Activated CD4-positive, alpha-beta T cell treated with anti-CD3 and anti-CD28 coated beads, Interleukin-2, amount 10 ng/mL, durations not matched to agents 7 days and 5 days (primary cell): ENCODE results near the gene MPV17. TPM values are rescaled to one million over a fixed set of nuclear protein-coding genes. Genes with fewer than 3 reads are reported as not detected.
"Not testable (repeated sequence)": the region's sequence is repeated elsewhere in the genome, so short reads cannot be mapped to it uniquely, and the experiment has no call there.

Experiments
- CTCF ChIA-PET: fragments of 350-600 bp; sonication (Branson Sonifier 250); formaldehyde crosslinking; loops from one replicate; lab custom pipeline; 2021; ENCODE audit warnings: antibody characterized with exemption; lab: Charles Lee
- POLR2A ChIA-PET: fragments of 350-600 bp; sonication (Branson Sonifier 250); formaldehyde crosslinking; loops from one replicate; lab custom pipeline; 2021; ENCODE audit warnings: antibody characterized with exemption; lab: Charles Lee
- DNase-seq: peaks from one replicate; pipeline ENCODE4 v3.0.0-alpha.2; 2020
- H3K27ac Mint-ChIP-seq: one replicate; pipeline ENCODE4 v1.8.0; 2021; ENCODE audit warnings: mild to moderate bottlenecking, moderate library complexity, mixed read lengths
- H3K27me3 Mint-ChIP-seq: one replicate; pipeline ENCODE4 v1.8.0; 2021; ENCODE audit warnings: mixed read lengths
- H3K36me3 Mint-ChIP-seq: one replicate; pipeline ENCODE4 v1.8.0; 2021; ENCODE audit warnings: low read depth, mixed read lengths
- H3K4me1 Mint-ChIP-seq: one replicate; pipeline ENCODE4 v1.8.0; 2021; ENCODE audit warnings: mixed read lengths
- H3K4me3 Mint-ChIP-seq: one replicate; pipeline ENCODE4 v1.8.0; 2021; ENCODE audit warnings: mild to moderate bottlenecking, moderate library complexity, mixed read lengths
- H3K9me3 Mint-ChIP-seq: one replicate; pipeline ENCODE4 v1.8.0; 2021; ENCODE audit warnings: mixed read lengths
- total RNA-seq, 2 experiments: library from RNA; stranded (reverse); gene quantifications; one replicate each; pipeline ENCODE4 v1.2.3, GENCODE V29; 2021

MPV17 gene
- total RNA-seq, 2 experiments from 2014 or later = 80.8 to 83.6 TPM

DNA sequence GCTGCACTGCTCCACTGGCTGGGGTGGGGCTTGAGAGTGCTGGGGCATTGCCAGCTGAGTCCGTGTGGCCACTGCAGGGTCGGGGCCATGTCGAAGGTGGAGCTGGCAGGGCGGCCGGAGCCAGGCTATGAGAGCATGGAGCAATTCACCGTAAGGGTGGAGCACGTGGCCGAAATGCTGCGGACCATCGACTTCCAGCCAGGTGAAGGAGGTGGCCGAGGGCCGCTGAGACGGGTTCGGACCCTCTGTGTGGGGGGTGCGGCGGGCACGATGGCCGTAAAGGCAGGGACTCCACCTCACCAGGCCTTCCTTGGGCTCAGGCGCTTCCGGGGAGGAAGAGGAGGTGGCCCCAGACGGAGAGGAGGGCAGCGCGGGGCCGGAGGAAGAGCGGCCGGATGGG is 16.8 kb downstream of the MPV17 start:
- H3K9me3 Mint-ChIP-seq = no peaks in the 10 kb centered on the region
- peaks cover 10% of the 10 kb centered on the region for H3K4me1 Mint-ChIP-seq
- H3K27me3 Mint-ChIP-seq = peaks cover 24% of the 10 kb centered on the region
- DNase-seq = no peak
- H3K27ac Mint-ChIP-seq = no peak overlapping the region
- H3K4me3 Mint-ChIP-seq = no peak overlapping the region
- H3K36me3 Mint-ChIP-seq = peaks cover 8% of the 10 kb centered on the region
- ChIA-PET CTCF (no interaction called here), POLR2A (no interaction called here)

DNA sequence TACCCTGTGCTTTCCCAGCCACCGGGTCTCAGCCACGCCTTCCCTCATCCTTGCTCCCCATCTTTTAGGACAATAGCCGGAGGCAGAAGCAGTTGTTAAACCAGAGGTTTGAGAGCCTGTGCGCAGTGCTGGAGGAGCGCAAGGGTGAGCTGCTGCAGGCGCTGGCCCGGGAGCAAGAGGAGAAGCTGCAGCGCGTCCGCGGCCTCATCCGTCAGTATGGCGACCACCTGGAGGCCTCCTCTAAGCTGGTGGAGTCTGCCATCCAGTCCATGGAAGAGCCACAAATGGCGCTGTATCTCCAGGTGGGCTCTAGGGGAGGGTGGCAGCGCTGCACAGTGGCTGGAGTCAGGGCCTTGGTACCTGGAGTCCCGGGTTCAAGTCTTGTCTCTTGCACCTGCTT is 17.4 kb downstream of the MPV17 start:
- H3K4me3 Mint-ChIP-seq = no peak overlapping the region
- ChIA-PET CTCF (interaction anchor here (0.6 to 1.6 kb wide), 2 partner anchors 21 to 54 kb away, joined by 3 read pairs; no protein-coding TSS in a partner anchor), POLR2A (no interaction called here)
- peaks cover 10% of the 10 kb centered on the region for H3K4me1 Mint-ChIP-seq
- H3K27me3 Mint-ChIP-seq = peaks cover 24% of the 10 kb centered on the region
- no peak for DNase-seq
- H3K27ac Mint-ChIP-seq = no peak overlapping the region
- H3K36me3 Mint-ChIP-seq = peaks cover 8% of the 10 kb centered on the region
- no peaks in the 10 kb centered on the region for H3K9me3 Mint-ChIP-seq

DNA sequence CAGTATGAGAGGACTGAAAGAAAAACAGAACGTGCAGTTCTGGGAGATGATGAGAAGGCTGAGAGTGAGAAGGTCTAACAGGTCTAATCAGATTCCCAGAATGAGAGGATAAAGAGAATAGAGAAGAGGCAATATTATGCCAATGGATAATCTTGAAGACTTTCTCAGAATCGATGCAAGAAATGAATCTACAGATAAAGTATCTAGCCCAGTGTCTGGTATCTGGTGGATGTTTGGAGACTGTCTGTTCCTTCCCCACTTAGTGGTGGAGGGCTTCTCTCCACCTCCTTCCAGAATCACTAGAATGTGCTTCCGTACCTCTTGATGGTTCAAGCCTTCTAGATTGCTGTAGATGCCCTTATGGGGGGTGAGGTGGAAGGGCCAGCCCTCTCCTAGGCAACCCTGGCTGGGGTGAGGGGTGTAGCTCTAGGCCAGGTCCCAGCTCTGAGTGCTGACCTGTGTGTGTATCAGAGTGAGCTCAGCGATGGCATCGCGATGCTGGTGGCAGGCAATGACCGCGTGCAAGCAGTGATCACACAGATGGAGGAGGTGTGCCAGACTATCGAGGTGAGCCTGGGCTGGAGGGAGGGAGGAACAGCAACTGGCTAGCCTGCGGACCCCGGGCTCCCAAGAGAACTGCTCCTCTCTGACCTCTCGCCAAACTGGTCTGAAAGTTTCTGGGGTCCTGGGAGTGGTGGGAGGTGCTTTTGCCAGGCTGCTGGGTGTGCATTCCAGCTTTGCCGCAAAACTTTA is 18.2 kb downstream of the MPV17 start:
- POLR2A ChIA-PET = no interaction called here
- no peak overlapping the region for H3K27ac Mint-ChIP-seq
- no peaks in the 10 kb centered on the region for H3K9me3 Mint-ChIP-seq
- peaks cover 10% of the 10 kb centered on the region for H3K4me1 Mint-ChIP-seq
- CTCF ChIA-PET = interaction anchor here (0.6 to 2.9 kb wide), 5 partner anchors 9 to 207 kb away, joined by 3 to 13 read pairs (median 4); no protein-coding TSS in a partner anchor
- no peak for DNase-seq
- peaks cover 6% of the 10 kb centered on the region for H3K36me3 Mint-ChIP-seq
- no peak overlapping the region for H3K4me3 Mint-ChIP-seq
- H3K27me3 Mint-ChIP-seq = peaks cover 24% of the 10 kb centered on the region

DNA sequence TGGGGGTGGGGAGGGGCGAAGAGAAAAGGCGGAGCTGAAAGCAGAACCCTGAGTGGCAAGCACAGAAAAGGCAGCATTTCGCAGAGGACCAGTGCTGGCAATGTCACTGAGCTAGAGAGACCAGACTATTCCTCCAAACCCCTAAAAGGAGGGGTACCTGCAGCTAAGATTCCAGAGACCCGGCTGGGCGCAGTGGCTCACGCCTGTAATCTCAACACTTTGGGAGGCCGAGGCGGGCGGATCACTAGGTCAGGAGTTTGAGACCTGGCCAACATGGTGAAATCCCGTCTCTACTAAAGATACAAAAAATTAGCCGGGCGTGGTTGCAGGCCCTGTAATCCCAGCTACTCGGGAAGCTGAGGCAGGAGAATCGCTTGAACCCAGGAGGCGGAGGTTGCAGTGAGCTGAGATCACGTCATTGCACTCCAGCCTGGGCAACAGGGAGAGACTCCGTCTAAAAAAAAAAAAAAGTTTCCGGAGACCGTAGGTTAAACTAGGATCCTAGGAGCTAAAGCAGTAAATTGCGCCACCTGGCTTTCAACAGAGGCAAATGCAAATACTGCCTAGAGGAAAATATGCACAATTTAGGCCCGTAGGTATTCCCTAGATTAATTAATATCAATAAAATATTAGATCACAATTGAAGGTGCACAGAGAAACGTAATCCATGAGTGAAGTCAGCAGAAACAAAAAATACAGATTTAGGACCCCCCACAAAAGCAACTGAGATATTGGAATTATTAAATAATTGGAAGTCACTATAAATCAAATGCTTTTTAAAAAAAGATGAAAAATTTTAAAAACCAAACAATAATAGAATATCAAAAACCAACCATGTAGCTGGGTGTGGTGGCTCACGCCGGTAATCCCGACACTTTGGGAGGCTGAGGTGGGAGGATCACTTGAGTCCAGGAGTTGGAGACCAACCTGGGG is 19.5 kb downstream of the MPV17 start:
- Mint-ChIP-seq H3K27me3 (peaks cover 20% of the 10 kb centered on the region), H3K4me1 (peaks cover 10% of the 10 kb centered on the region), H3K27ac (peak overlapping the region; percentile 54), H3K36me3 (no peaks in the 10 kb centered on the region), H3K9me3 (no peaks in the 10 kb centered on the region), H3K4me3 (peak overlapping the region; percentile 64)
- ChIA-PET POLR2A (interaction anchor here (0.6 to 1.3 kb wide), 2 partner anchors 86 to 410 kb away, joined by 3 to 4 read pairs; partner anchors contain the start of gene CAD), CTCF (interaction anchor here (0.6 to 2.9 kb wide), 30 partner anchors 9 to 342 kb away, joined by 3 to 17 read pairs (median 5); partner anchors contain the start of genes MPV17 and SLC30A3)
- peak; percentile 71 for DNase-seq

DNA sequence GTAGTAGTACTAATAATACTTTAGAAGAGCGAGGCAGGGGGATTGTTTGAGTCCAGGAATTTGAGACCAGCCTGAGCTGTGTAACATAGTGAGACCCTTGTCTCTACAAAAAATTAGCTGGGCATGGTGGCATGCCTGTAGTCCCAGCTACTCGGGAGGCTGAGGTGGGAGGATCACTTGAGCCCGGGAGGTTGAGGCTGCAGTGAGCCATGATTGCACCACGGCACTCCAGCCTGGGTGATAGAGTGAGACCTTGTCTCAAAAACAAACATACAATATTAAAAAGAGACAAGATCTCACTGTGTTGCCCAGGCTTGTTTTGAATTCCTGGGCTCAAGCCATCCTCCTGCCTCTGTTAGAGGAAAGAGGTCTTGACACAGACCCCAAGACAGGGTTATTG is 22.3 kb downstream of the MPV17 start:
- POLR2A ChIA-PET, H3K4me1 Mint-ChIP-seq, H3K9me3 Mint-ChIP-seq, H3K4me3 Mint-ChIP-seq, H3K27ac Mint-ChIP-seq, DNase-seq, H3K36me3 Mint-ChIP-seq: not testable (repeated sequence)
- CTCF ChIA-PET = interaction anchor here (1.4 to 1.6 kb wide), 4 partner anchors 21 to 339 kb away, joined by 3 to 4 read pairs (median 4); no protein-coding TSS in a partner anchor
- H3K27me3 Mint-ChIP-seq = peaks cover 15% of the 10 kb centered on the region

DNA sequence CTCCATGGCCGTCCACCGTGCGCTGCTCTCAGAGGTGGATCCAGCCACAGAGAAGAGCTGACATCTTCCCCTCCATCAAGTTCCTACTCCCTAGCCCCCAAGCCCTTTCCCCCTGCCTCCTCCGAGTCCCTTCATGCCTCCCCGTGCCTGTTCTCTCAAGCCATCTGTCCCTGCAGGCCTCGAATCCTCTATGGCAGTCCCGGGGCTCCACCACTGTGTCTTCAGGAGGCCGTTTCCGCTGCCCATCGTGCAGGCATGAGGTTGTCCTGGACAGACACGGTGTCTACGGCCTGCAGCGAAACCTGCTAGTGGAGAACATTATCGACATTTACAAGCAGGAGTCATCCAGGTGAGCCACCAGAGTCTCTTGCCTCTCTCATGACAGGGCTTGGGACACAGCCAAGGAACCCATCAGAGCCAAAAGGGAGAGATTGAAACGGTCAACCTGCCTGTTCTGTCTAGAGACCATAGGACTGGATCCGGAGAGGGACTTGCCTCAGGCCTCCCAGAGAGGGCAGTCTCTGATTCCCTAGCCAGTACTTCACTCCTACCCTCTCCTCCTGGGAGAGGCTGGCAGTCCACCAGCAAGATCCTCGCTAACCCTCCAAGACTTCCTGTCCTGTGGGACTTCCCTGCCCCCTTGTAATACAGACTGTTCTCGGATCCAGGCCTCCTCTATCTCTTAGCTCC is 24.4 kb downstream of the MPV17 start:
- H3K27ac Mint-ChIP-seq = no peak overlapping the region
- no peak for DNase-seq
- ChIA-PET CTCF (interaction anchor here (0.7 to 2.2 kb wide), 3 partner anchors 10 to 212 kb away, joined by 3 to 6 read pairs (median 3); partner anchors contain the start of gene KHK), POLR2A (no interaction called here)
- peaks cover 4% of the 10 kb centered on the region for H3K27me3 Mint-ChIP-seq
- H3K4me1 Mint-ChIP-seq = peaks cover 6% of the 10 kb centered on the region
- no peak overlapping the region for H3K4me3 Mint-ChIP-seq
- no peaks in the 10 kb centered on the region for H3K36me3 Mint-ChIP-seq
- no peaks in the 10 kb centered on the region for H3K9me3 Mint-ChIP-seq

DNA sequence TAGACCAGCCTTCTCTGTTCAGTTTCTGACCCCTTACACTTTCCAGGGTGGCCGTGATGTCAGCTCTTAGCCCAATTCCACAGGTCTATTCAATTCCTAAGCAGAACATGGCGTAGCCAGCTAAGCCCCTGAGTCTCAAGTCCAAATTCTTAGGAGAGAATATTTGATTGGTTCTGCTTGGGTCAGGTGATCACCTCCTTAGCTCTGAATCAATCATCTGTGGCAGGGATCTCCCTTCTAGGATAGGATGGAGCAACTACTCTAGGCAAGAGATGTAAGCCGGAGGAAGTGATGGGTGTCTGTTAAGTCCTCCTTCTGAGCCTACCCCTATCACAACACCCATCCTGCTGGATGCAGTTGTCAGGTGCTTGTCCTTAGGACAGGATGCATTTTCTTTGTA is 25.7 kb downstream of the MPV17 start:
- no peak for DNase-seq
- ChIA-PET POLR2A (no interaction called here), CTCF (interaction anchor here (0.6 to 1.2 kb wide), 3 partner anchors 17 to 1388 kb away, joined by 4 to 5 read pairs (median 5); no protein-coding TSS in a partner anchor)
- no peaks in the 10 kb centered on the region for H3K36me3 Mint-ChIP-seq
- no peak overlapping the region for H3K4me3 Mint-ChIP-seq
- no peaks in the 10 kb centered on the region for H3K4me1 Mint-ChIP-seq
- no peak overlapping the region for H3K27ac Mint-ChIP-seq
- H3K9me3 Mint-ChIP-seq = no peaks in the 10 kb centered on the region
- peaks cover 15% of the 10 kb centered on the region for H3K27me3 Mint-ChIP-seq

DNA sequence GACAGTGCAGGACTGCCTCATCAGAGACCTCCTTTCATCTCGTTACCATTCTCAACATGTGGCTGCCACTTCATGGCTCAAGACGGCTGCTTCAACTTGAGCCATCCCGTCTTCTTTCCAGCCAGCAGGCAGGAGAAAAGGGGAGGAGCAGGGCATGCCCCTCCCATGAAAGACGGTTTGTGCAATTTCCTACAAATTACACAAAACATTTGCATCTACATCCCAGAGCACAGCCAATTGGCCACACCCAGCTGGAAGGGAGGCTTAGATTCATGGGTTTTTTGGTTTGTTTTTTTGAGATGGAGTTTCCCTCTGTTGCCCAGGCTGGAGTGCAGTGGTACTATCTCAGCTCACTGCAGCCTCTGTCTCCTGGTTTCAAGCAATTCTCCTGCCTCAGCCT is 26.4 kb downstream of the MPV17 start:
- Mint-ChIP-seq H3K27ac (no peak overlapping the region), H3K9me3 (no peaks in the 10 kb centered on the region)

DNA sequence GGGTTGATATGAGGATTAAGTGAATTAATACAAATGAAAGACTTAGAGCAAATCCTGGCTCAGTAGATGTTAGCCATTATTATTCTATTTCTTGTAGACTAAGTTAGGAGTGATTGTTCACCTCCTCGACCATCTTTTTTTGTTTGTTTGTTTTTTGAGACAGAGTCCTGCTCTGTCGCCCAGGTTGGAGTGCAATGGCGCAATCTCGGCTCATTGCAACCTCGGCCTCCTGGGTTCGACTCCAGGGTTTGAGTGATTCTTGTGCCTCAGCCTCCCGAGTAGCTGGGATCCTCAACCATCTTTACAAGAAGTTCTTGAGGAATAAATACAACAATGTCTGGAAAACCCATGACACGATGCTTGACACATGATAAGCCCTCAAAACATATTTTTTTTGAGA is 28.0 kb downstream of the MPV17 start:
- ChIA-PET POLR2A (no interaction called here), CTCF (interaction anchor here (0.6 to 1.8 kb wide), 2 partner anchors 11 to 1153 kb away, joined by 4 to 5 read pairs; no protein-coding TSS in a partner anchor)
- no peaks in the 10 kb centered on the region for H3K36me3 Mint-ChIP-seq
- peaks cover 21% of the 10 kb centered on the region for H3K27me3 Mint-ChIP-seq
- H3K4me1 Mint-ChIP-seq = no peaks in the 10 kb centered on the region
- DNase-seq = no peak
- no peak overlapping the region for H3K4me3 Mint-ChIP-seq
- H3K9me3 Mint-ChIP-seq = no peaks in the 10 kb centered on the region
- no peak overlapping the region for H3K27ac Mint-ChIP-seq

More for the DNA sequence above, 26.4 kb downstream of the MPV17 start:
- no peak overlapping the region for H3K4me3 Mint-ChIP-seq
- POLR2A ChIA-PET = no interaction called here
- CTCF ChIA-PET = interaction anchor here (1.0 to 1.2 kb wide), 3 partner anchors 13 to 33 kb away, joined by 3 to 5 read pairs (median 3); no protein-coding TSS in a partner anchor
- H3K36me3 Mint-ChIP-seq = no peaks in the 10 kb centered on the region
- H3K4me1 Mint-ChIP-seq = no peaks in the 10 kb centered on the region
- no peak for DNase-seq
- H3K27me3 Mint-ChIP-seq = peaks cover 20% of the 10 kb centered on the region

DNA sequence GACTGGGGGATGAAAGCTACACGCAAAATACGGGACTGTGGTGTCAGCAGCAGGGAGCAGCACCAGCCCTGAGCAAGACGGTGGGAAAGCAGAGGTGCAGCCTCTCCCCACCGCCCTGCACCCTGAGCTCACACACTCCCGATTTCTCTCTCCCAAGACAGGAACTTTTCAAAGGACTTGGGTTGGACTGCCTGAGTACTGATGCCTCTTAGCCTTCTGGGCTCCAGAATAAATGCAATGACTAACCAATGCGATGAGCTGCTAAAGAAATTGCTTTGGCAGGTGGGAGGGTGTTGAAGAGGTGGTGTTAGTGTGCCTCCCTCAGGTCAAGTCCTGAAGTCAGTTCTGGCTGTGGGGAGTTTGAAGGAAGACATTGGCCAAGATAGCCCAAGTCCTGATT is 31.0 kb downstream of the MPV17 start:
- POLR2A ChIA-PET = no interaction called here
- DNase-seq = no peak
- H3K4me3 Mint-ChIP-seq = no peak overlapping the region
- no peak overlapping the region for H3K27ac Mint-ChIP-seq
- no peaks in the 10 kb centered on the region for H3K4me1 Mint-ChIP-seq
- peaks cover 35% of the 10 kb centered on the region for H3K27me3 Mint-ChIP-seq
- CTCF ChIA-PET = interaction anchor here (0.7 to 3.3 kb wide), 3 partner anchors 11 to 20 kb away, joined by 3 to 12 read pairs (median 7); no protein-coding TSS in a partner anchor
- H3K36me3 Mint-ChIP-seq = no peaks in the 10 kb centered on the region
- H3K9me3 Mint-ChIP-seq = no peaks in the 10 kb centered on the region

DNA sequence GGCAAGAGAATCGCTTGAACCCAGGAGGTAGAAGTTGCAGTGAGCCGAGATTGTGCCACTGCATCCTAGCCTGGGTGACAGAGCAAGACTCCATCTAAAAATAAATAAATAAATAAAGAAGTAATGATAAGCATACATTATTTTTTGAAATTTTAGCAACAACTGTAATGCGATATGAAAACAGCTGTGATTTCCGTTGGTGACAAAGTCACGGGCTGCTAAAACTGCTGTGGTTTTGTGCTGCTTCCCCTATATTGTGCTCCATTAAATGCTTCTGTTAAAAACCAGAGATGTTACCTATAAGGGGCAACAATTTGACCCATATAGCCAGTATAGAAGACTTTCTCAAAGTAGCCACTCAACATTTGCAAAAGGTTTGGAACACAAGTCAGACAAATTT is 32.3 kb downstream of the MPV17 start:
- POLR2A ChIA-PET = no interaction called here
- H3K9me3 Mint-ChIP-seq = no peaks in the 10 kb centered on the region
- no peak overlapping the region for H3K27ac Mint-ChIP-seq
- no peaks in the 10 kb centered on the region for H3K4me1 Mint-ChIP-seq
- no peaks in the 10 kb centered on the region for H3K36me3 Mint-ChIP-seq
- no peak for DNase-seq
- CTCF ChIA-PET = no interaction called here
- H3K27me3 Mint-ChIP-seq = peaks cover 39% of the 10 kb centered on the region
- no peak overlapping the region for H3K4me3 Mint-ChIP-seq

DNA sequence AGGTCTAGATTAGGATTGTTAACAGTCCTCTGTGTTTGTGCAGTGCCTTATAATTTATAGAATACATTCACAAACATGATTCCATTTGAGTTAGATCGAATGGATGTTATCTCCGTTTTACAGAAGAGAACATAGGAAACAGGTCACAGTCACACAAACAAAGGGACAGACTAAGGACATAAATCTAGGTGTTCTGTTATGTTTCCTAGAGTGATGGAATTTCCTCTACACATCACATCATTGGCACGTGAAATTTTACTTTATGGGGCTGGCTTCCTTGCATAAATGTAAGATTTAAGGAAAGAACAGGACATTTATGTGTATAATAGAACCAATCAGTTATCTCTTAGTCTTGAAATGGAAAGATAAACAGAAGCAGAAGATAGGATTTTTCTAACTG is 34.3 kb downstream of the MPV17 start:
- Mint-ChIP-seq H3K9me3 (no peaks in the 10 kb centered on the region), H3K4me1 (no peaks in the 10 kb centered on the region), H3K27ac (no peak overlapping the region), H3K27me3 (peaks cover 42% of the 10 kb centered on the region), H3K36me3 (no peaks in the 10 kb centered on the region), H3K4me3 (no peak overlapping the region)
- no peak for DNase-seq
- CTCF ChIA-PET = interaction anchor here (1.1 kb wide), 2 partner anchors 9 to 10 kb away, joined by 3 to 4 read pairs; no protein-coding TSS in a partner anchor
- POLR2A ChIA-PET = no interaction called here
